KBM-7 (cell line): ENCODE results near the gene HSP90AB1.

Source experiments
- DNase-seq: peaks from one replicate; pipeline ENCODE4 v3.0.0-alpha.2; 2015
- in situ Hi-C: fragments of 300-500 bp; cut with MboI; formaldehyde crosslinking; loops from 2 replicates; pipeline ENCODE4 v1.14.3; 2020; ENCODE audit warnings: low sequenced_read_pairs, low pct_unique_long_range_greater_than_20kb, mixed read lengths

Gene HSP90AB1

GRCh38 chr6:44275271-44275748, 28.4 kb downstream of the HSP90AB1 start:
- no peak for DNase-seq
- in situ Hi-C loops: no loop called here

GRCh38 chr6:44275749-44276648, 29.1 kb downstream of the HSP90AB1 start:
- in situ Hi-C loops: no loop called here
- no peak for DNase-seq

- in situ Hi-C loops: no loop called here
- DNase-seq: no peak
Observed at GRCh38 chr6:44276667-44277640, 30.1 kb downstream of the HSP90AB1 start.

GRCh38 chr6:44277763-44278162, 30.9 kb downstream of the HSP90AB1 start:
- DNase-seq: no peak
- in situ Hi-C loops: no loop called here

- no peak for DNase-seq
- in situ Hi-C loops: no loop called here
Observed at GRCh38 chr6:44278315-44278714, 31.4 kb downstream of the HSP90AB1 start.

GRCh38 chr6:44278774-44279697, 32.1 kb downstream of the HSP90AB1 start:
- in situ Hi-C loops: no loop called here

GRCh38 chr6:44284121-44284520, 37.2 kb downstream of the HSP90AB1 start:
- in situ Hi-C loops: no loop called here
- no peak for DNase-seq

More at GRCh38 chr6:44278774-44279697, 32.1 kb downstream of the HSP90AB1 start:
- no peak for DNase-seq

- in situ Hi-C loops: no loop called here
- DNase-seq: no peak
Observed at GRCh38 chr6:44284867-44285266, 38.0 kb downstream of the HSP90AB1 start.

- in situ Hi-C loops: no loop called here
- no peak for DNase-seq
Observed at GRCh38 chr6:44285552-44286284, 38.8 kb downstream of the HSP90AB1 start.

- in situ Hi-C loops: no loop called here
- DNase-seq: no peak
Observed at GRCh38 chr6:44286285-44286565, 39.3 kb downstream of the HSP90AB1 start.

- in situ Hi-C loops: no loop called here
- DNase-seq: no peak
Observed at GRCh38 chr6:44286747-44287146, 39.8 kb downstream of the HSP90AB1 start.

GRCh38 chr6:44289726-44290260, 42.9 kb downstream of the HSP90AB1 start:
- in situ Hi-C loops: no loop called here
- no peak for DNase-seq

GRCh38 chr6:44291841-44292240, 44.9 kb downstream of the HSP90AB1 start:
- in situ Hi-C loops: no loop called here
- no peak for DNase-seq

- no peak for DNase-seq
- in situ Hi-C loops: no loop called here
Observed at GRCh38 chr6:44292661-44293365, 45.9 kb downstream of the HSP90AB1 start.

- in situ Hi-C loops: no loop called here
- no peak for DNase-seq
Observed at GRCh38 chr6:44294832-44295791, 48.2 kb downstream of the HSP90AB1 start.
